HepG2 (cell line): ENCODE measurements around the gene ICOS.

Experiments
- ASH2L ChIP-seq: fragments of 300-600, 200-600 bp; sonication (generic); IDR thresholded peaks from 2 replicates; pipeline ENCODE4 v1.7.0; 2017; ENCODE audit warnings: low read depth, mild to moderate bottlenecking, moderate library complexity, mixed read lengths, low read length; ENCODE audit not compliant: insufficient read length
- HNRNPL ChIP-seq: fragments of 200-400 bp; formaldehyde crosslinking; IDR thresholded peaks from 2 replicates; pipeline ENCODE4 v1.6.1; 2017; ENCODE audit warnings: mild to moderate bottlenecking, low read depth, low read length
- NFE2L1 ChIP-seq: sonication (generic); formaldehyde crosslinking; IDR thresholded peaks from 2 replicates; pipeline ENCODE4 v1.4.0; 2020; ENCODE audit warnings: missing genetic modification reagents, mild to moderate bottlenecking, borderline replicate concordance
- POLR2G ChIP-seq: fragments of 200-400 bp; formaldehyde crosslinking; IDR thresholded peaks from 2 replicates; pipeline ENCODE4 v1.6.1; 2018; ENCODE audit warnings: mild to moderate bottlenecking, low read depth, low read length, moderate library complexity
- SP1 ChIP-seq, 2 experiments: fragments of 450-650 bp in 1 of 2; sonication (generic) in 1 of 2; formaldehyde crosslinking in 1 of 2; IDR thresholded peaks; 2 replicates each; pipeline versions ENCODE4 v1.4.0 to v1.6.1; 2016 to 2020; ENCODE audit warnings: missing genetic modification reagents in 1 of 2
- ZNF292 ChIP-seq: sonication (generic); formaldehyde crosslinking; IDR thresholded peaks from 2 replicates; pipeline ENCODE4 v1.8.1; 2022; ENCODE audit warnings: mild to moderate bottlenecking, low read depth, missing genetic modification reagents, borderline replicate concordance
- ZNF562 ChIP-seq: sonication (generic); formaldehyde crosslinking; IDR thresholded peaks from 2 replicates; pipeline ENCODE4 v1.8.0; 2022; ENCODE audit warnings: missing genetic modification reagents, borderline replicate concordance
- TF ChIP-seq, protein P1 (sequence below): sonication (generic); formaldehyde crosslinking; IDR thresholded peaks from 2 replicates; pipeline ENCODE4 v1.5.0; 2020; ENCODE audit warnings: mild to moderate bottlenecking, missing genetic modification reagents, moderate library complexity
- TF ChIP-seq, protein P2 (sequence below): IDR thresholded peaks from 2 replicates; pipeline ENCODE4 v1.6.1; 2012; ENCODE audit warnings: inconsistent platforms
- TF ChIP-seq, protein P3 (sequence below): sonication (generic); formaldehyde crosslinking; IDR thresholded peaks from 2 replicates; pipeline ENCODE4 v1.4.0; 2020; ENCODE audit warnings: missing genetic modification reagents
- TF ChIP-seq, protein P4 (sequence below): sonication (generic); formaldehyde crosslinking; IDR thresholded peaks from 2 replicates; pipeline ENCODE4 v1.8.0; 2022; ENCODE audit warnings: missing genetic modification reagents, mild to moderate bottlenecking, moderate library complexity, borderline replicate concordance
- TF ChIP-seq, protein P5 (sequence below), 2 experiments: sonication (generic) in 1 of 2; formaldehyde crosslinking in 1 of 2; IDR thresholded peaks; 2 replicates each; pipeline versions ENCODE4 v1.5.1 to v1.6.1; 2011 to 2020; ENCODE audit warnings: borderline replicate concordance in 1 of 2, low read depth in 1 of 2, low read length in 1 of 2, mild to moderate bottlenecking in 1 of 2, missing genetic modification reagents in 1 of 2, moderate library complexity in 1 of 2

DNA sequence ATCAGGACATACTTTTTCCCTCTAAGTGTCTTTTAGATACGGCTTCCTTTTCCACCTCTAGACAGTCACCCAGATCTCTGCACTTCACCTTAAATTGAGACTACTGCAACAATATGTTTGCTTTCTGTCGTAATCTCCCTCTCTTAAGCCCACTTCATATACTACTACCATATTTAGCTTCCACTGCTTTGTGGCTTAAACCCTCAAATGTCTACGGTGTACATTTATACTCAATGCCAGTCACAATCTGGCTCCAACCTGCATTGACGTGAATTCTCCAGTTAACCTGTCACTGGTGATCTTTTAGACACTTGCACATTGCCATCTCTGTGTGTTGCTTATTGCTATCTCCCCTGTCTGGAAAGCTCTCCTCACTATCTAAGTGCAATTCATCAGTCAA lies 56.4 kb downstream of the ICOS start:
- TF ChIP-seq ZNF562 (CRISPR knock-in tag) (no peak), NFE2L1 (no peak), ZNF292 (CRISPR knock-in tag) (no peak), POLR2G (no peak), ASH2L (no peak), SP1 (IDR thresholded peaks at IDR 0.05) (no peak), SP1 (CRISPR knock-in tag; IDR thresholded peaks at IDR 0.05) (no peak), HNRNPL (no peak)
- TF ChIP-seq, protein P1, sequence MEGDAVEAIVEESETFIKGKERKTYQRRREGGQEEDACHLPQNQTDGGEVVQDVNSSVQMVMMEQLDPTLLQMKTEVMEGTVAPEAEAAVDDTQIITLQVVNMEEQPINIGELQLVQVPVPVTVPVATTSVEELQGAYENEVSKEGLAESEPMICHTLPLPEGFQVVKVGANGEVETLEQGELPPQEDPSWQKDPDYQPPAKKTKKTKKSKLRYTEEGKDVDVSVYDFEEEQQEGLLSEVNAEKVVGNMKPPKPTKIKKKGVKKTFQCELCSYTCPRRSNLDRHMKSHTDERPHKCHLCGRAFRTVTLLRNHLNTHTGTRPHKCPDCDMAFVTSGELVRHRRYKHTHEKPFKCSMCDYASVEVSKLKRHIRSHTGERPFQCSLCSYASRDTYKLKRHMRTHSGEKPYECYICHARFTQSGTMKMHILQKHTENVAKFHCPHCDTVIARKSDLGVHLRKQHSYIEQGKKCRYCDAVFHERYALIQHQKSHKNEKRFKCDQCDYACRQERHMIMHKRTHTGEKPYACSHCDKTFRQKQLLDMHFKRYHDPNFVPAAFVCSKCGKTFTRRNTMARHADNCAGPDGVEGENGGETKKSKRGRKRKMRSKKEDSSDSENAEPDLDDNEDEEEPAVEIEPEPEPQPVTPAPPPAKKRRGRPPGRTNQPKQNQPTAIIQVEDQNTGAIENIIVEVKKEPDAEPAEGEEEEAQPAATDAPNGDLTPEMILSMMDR = no peak
- TF ChIP-seq, protein P2, sequence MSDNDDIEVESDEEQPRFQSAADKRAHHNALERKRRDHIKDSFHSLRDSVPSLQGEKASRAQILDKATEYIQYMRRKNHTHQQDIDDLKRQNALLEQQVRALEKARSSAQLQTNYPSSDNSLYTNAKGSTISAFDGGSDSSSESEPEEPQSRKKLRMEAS = no peak
- TF ChIP-seq, protein P3, sequence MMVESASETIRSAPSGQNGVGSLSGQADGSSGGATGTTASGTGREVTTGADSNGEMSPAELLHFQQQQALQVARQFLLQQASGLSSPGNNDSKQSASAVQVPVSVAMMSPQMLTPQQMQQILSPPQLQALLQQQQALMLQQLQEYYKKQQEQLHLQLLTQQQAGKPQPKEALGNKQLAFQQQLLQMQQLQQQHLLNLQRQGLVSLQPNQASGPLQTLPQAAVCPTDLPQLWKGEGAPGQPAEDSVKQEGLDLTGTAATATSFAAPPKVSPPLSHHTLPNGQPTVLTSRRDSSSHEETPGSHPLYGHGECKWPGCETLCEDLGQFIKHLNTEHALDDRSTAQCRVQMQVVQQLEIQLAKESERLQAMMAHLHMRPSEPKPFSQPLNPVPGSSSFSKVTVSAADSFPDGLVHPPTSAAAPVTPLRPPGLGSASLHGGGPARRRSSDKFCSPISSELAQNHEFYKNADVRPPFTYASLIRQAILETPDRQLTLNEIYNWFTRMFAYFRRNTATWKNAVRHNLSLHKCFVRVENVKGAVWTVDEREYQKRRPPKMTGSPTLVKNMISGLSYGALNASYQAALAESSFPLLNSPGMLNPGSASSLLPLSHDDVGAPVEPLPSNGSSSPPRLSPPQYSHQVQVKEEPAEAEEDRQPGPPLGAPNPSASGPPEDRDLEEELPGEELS = no peak
- TF ChIP-seq, protein P4, sequence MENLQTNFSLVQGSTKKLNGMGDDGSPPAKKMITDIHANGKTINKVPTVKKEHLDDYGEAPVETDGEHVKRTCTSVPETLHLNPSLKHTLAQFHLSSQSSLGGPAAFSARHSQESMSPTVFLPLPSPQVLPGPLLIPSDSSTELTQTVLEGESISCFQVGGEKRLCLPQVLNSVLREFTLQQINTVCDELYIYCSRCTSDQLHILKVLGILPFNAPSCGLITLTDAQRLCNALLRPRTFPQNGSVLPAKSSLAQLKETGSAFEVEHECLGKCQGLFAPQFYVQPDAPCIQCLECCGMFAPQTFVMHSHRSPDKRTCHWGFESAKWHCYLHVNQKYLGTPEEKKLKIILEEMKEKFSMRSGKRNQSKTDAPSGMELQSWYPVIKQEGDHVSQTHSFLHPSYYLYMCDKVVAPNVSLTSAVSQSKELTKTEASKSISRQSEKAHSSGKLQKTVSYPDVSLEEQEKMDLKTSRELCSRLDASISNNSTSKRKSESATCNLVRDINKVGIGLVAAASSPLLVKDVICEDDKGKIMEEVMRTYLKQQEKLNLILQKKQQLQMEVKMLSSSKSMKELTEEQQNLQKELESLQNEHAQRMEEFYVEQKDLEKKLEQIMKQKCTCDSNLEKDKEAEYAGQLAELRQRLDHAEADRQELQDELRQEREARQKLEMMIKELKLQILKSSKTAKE (CRISPR knock-in tag) = no peak
- TF ChIP-seq, protein P5, sequence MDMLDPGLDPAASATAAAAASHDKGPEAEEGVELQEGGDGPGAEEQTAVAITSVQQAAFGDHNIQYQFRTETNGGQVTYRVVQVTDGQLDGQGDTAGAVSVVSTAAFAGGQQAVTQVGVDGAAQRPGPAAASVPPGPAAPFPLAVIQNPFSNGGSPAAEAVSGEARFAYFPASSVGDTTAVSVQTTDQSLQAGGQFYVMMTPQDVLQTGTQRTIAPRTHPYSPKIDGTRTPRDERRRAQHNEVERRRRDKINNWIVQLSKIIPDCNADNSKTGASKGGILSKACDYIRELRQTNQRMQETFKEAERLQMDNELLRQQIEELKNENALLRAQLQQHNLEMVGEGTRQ (IDR thresholded peaks at IDR 0.05; ENCODE audit: low read depth, low read length) = no peak
- TF ChIP-seq, protein P5 (CRISPR knock-in tag; IDR thresholded peaks at IDR 0.05; ENCODE audit: borderline replicate concordance) = no peak
